Glutamatergic neuron (in vitro differentiated cells): ENCODE data around the gene ZNF697. TPM values are rescaled to one million over a fixed set of nuclear protein-coding genes. Genes with fewer than 3 reads are reported as not detected.

Experiments used
- DNase-seq: peaks from one replicate; pipeline ENCODE4 v3.0.0; 2022
- H3K27ac Mint-ChIP-seq: one replicate; pipeline ENCODE4 v1.8.0; 2020; ENCODE audit warnings: mild to moderate bottlenecking, mixed read lengths, inconsistent platforms; ENCODE audit not compliant: unreplicated experiment
- H3K27me3 Mint-ChIP-seq: one replicate; pipeline ENCODE4 v1.8.0; 2020; ENCODE audit warnings: mild to moderate bottlenecking, moderate library complexity, mixed read lengths, inconsistent platforms; ENCODE audit not compliant: unreplicated experiment
- H3K36me3 Mint-ChIP-seq: one replicate; pipeline ENCODE4 v1.8.0; 2020; ENCODE audit warnings: mild to moderate bottlenecking, mixed read lengths, inconsistent platforms; ENCODE audit not compliant: unreplicated experiment
- H3K4me1 Mint-ChIP-seq: one replicate; pipeline ENCODE4 v1.8.0; 2020; ENCODE audit warnings: mild to moderate bottlenecking, low read depth, mixed read lengths, inconsistent platforms; ENCODE audit not compliant: unreplicated experiment
- H3K4me3 Mint-ChIP-seq: one replicate; pipeline ENCODE4 v1.8.0; 2020; ENCODE audit warnings: mild to moderate bottlenecking, mixed read lengths, inconsistent platforms; ENCODE audit not compliant: unreplicated experiment
- H3K9me3 Mint-ChIP-seq: one replicate; pipeline ENCODE4 v1.8.0; 2020; ENCODE audit warnings: mild to moderate bottlenecking, moderate library complexity, mixed read lengths, inconsistent platforms; ENCODE audit not compliant: unreplicated experiment
- CTCF ChIP-seq: fragments of 200-600 bp; sonication (generic); IDR thresholded peaks from one replicate; pipeline ENCODE4 v1.5.0; 2021; ENCODE audit not compliant: partially characterized antibody, unreplicated experiment
- total RNA-seq: library from RNA; stranded (reverse); fragmentation: NEBNext Ultra II Directional; extraction: Animal tissue kit (Norgen Biotek cat#: 25700); gene quantifications from one replicate; pipeline ENCODE4 v1.2.1, GENCODE V29; 2021; ENCODE audit not compliant: unreplicated experiment

Gene ZNF697
- total RNA-seq, 1 donor from 2014 or later = 41.9 TPM

- TF ChIP-seq CTCF = no peak
- peaks cover 2% of the 10 kb centered on the region for H3K9me3 Mint-ChIP-seq
- DNase-seq = no peak
- no peak overlapping the region for H3K27ac Mint-ChIP-seq
- H3K27me3 Mint-ChIP-seq = no peaks in the 10 kb centered on the region
- H3K36me3 Mint-ChIP-seq = peaks cover 5% of the 10 kb centered on the region
- H3K4me1 Mint-ChIP-seq = no peaks in the 10 kb centered on the region
- H3K4me3 Mint-ChIP-seq = no peak overlapping the region
These were observed 22.8 kb upstream of the ZNF697 start for GRCh38 chr1:119670898-119671297.

DNA sequence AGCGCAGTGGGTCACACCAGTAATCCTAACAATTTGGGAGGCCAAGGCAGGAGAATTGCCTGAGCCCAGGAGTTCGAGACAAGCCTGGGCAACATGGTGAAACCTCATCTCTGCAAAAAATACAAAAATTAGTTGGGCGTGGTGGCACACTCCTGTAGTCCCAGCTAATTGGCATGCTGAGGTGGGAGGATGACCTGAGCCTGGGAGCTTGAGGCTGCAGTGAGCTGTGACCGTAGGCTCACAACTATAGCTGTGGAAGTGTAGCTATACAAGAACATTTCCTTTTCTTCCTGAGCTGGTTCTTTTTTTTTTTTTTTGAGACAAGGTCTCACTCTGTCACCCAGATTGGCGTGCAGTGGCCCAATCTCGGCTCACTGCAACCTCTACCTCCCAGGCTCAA, 19.1 kb upstream of the ZNF697 start:
- Mint-ChIP-seq H3K36me3 (peaks cover 5% of the 10 kb centered on the region), H3K4me1 (no peaks in the 10 kb centered on the region), H3K9me3 (no peaks in the 10 kb centered on the region), H3K27ac (no peak overlapping the region), H3K27me3 (no peaks in the 10 kb centered on the region), H3K4me3 (no peak overlapping the region)
- DNase-seq = no peak
- no peak for TF ChIP-seq CTCF

DNA sequence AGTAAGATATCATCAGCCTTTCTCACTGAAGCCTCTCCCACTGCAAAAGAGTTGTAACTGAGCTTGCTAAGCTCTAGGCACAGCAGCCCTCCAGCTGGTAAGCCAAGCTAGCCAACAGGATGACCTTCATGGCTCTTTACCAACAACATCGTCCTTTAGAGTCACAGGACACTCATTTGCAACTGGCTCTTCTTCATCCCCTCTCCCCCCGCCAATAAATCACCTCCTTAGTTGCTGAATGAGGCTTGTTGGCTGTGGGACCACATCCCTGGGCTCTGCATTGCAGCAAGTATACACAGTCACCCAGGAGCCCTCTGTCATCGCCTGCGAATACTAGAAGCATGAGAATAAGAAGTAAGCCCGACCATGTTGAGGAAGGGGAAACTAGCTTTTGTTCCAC, 16.0 kb upstream of the ZNF697 start:
- no peaks in the 10 kb centered on the region for H3K27me3 Mint-ChIP-seq
- no peaks in the 10 kb centered on the region for H3K36me3 Mint-ChIP-seq
- no peak for TF ChIP-seq CTCF
- no peak overlapping the region for H3K4me3 Mint-ChIP-seq
- no peak for DNase-seq
- no peak overlapping the region for H3K27ac Mint-ChIP-seq
- no peaks in the 10 kb centered on the region for H3K9me3 Mint-ChIP-seq
- no peaks in the 10 kb centered on the region for H3K4me1 Mint-ChIP-seq

GRCh38 chr1:119662034-119662437, 14.0 kb upstream of the ZNF697 start:
- Mint-ChIP-seq H3K4me1 (no peaks in the 10 kb centered on the region), H3K27me3 (no peaks in the 10 kb centered on the region), H3K36me3 (no peaks in the 10 kb centered on the region), H3K4me3 (no peak overlapping the region), H3K9me3 (peaks cover 1% of the 10 kb centered on the region), H3K27ac (no peak overlapping the region)
- TF ChIP-seq CTCF = no peak
- no peak for DNase-seq

DNA sequence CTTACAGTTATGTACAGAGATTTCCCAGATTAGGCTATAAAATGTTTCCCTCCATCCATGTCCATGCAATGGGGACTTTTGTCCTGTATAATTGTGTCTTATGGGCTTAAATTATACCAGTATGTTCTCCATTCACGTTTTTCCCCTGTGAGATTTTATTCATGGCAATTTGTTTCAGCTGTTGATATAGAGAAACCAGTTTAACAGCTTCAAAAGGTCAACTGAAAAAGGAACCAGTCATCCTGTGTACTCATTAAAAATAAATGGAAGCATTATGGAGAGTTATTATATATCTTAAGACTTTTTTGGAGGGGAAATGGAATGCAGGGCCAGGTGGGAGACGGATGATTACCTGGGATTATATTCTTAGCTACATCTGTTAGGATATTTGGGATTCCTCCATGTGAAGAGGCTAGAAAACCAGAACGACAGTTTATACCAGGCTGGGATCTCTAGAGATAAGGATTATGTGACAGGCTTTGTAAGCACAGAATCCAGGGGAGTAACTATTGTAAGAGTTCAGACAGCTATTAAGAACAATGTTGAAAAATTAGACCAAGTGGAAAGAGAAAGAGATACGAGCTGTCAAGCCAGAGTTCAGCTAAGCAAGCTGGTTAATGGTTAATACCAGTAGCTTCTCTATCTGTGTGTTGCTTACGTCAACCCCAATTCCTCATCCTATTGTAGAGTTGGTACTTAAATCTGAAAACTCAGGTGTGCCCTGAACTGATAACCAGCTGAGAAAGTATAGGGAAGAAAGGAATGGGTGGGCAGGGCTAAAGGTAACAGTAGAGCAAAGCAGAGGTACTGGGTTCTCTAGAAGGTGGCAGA, 12.4 kb upstream of the ZNF697 start:
- Mint-ChIP-seq H3K4me3 (no peak overlapping the region), H3K36me3 (no peaks in the 10 kb centered on the region), H3K27ac (no peak overlapping the region), H3K4me1 (no peaks in the 10 kb centered on the region), H3K9me3 (peaks cover 1% of the 10 kb centered on the region), H3K27me3 (no peaks in the 10 kb centered on the region)
- DNase-seq = no peak
- TF ChIP-seq CTCF = no peak
